ENCODE measurements around the gene TAF15.

TAF15 gene

GRCh38 chr17:35847633-35848373 lies 38.5 kb downstream of the TAF15 start:
- H3K4me3 ChIP-seq (ENCODE audit: control insufficient read depth, low read depth, low read length), result no peak overlapping the region
- no peak for DNase-seq (ENCODE audit: low read depth)
- TF ChIP-seq CTCF (IDR thresholded peaks at IDR 0.05; ENCODE audit: control insufficient read depth, insufficient read depth, low read depth, low read length, missing control alignments), result no peak

- H3K4me3 ChIP-seq (ENCODE audit: control insufficient read depth, low read depth, low read length), result no peak overlapping the region
- TF ChIP-seq CTCF (IDR thresholded peaks at IDR 0.05; ENCODE audit: control insufficient read depth, insufficient read depth, low read depth, low read length, missing control alignments), result peak; percentile 81
- peak; percentile 34 for DNase-seq (ENCODE audit: low read depth)
These were observed 40.4 kb downstream of the TAF15 start for GRCh38 chr17:35849469-35850348.

GRCh38 chr17:35855965-35856364 lies 46.7 kb downstream of the TAF15 start:
- no peak for TF ChIP-seq CTCF (IDR thresholded peaks at IDR 0.05; ENCODE audit: control insufficient read depth, insufficient read depth, low read depth, low read length, missing control alignments)
- DNase-seq (ENCODE audit: low read depth), result no peak
- H3K4me3 ChIP-seq (ENCODE audit: control insufficient read depth, low read depth, low read length), result no peak overlapping the region

GRCh38 chr17:35856603-35857002 lies 47.3 kb downstream of the TAF15 start:
- no peak for TF ChIP-seq CTCF (IDR thresholded peaks at IDR 0.05; ENCODE audit: control insufficient read depth, insufficient read depth, low read depth, low read length, missing control alignments)
- no peak for DNase-seq (ENCODE audit: low read depth)
- no peak overlapping the region for H3K4me3 ChIP-seq (ENCODE audit: control insufficient read depth, low read depth, low read length)

GRCh38 chr17:35864853-35865252 lies 55.6 kb downstream of the TAF15 start:
- no peak for DNase-seq (ENCODE audit: low read depth)
- H3K4me3 ChIP-seq (ENCODE audit: control insufficient read depth, low read depth, low read length), result no peak overlapping the region
- no peak for TF ChIP-seq CTCF (IDR thresholded peaks at IDR 0.05; ENCODE audit: control insufficient read depth, insufficient read depth, low read depth, low read length, missing control alignments)

- no peak for TF ChIP-seq CTCF (IDR thresholded peaks at IDR 0.05; ENCODE audit: control insufficient read depth, insufficient read depth, low read depth, low read length, missing control alignments)
- no peak overlapping the region for H3K4me3 ChIP-seq (ENCODE audit: control insufficient read depth, low read depth, low read length)
- DNase-seq (ENCODE audit: low read depth), result no peak
These were observed 56.4 kb downstream of the TAF15 start for GRCh38 chr17:35865412-35866340.
